ENCODE measurements around the gene PROK2.

- TF ChIP-seq EZH2 (IDR thresholded peaks at IDR 0.05; ENCODE audit: insufficient read depth, poor library complexity, severe bottlenecking) (no peak), EZH2phosphoT487 (IDR thresholded peaks at IDR 0.05; ENCODE audit: insufficient read depth, low read depth) (no peak)
Measured at GRCh38 chr3:71813704-71814103, 28.8 kb upstream of the PROK2 start.
